NCI-H510A treated with DMSO at 0.1 percent for 48 hours (cell line): Measurements from ENCODE around the gene HDGFL2.

ENCODE experiments used
- DNase-seq: peaks from one replicate; lab custom pipeline; 2025; lab: John Stamatoyannopoulos, UW

The HDGFL2 gene

DNA sequence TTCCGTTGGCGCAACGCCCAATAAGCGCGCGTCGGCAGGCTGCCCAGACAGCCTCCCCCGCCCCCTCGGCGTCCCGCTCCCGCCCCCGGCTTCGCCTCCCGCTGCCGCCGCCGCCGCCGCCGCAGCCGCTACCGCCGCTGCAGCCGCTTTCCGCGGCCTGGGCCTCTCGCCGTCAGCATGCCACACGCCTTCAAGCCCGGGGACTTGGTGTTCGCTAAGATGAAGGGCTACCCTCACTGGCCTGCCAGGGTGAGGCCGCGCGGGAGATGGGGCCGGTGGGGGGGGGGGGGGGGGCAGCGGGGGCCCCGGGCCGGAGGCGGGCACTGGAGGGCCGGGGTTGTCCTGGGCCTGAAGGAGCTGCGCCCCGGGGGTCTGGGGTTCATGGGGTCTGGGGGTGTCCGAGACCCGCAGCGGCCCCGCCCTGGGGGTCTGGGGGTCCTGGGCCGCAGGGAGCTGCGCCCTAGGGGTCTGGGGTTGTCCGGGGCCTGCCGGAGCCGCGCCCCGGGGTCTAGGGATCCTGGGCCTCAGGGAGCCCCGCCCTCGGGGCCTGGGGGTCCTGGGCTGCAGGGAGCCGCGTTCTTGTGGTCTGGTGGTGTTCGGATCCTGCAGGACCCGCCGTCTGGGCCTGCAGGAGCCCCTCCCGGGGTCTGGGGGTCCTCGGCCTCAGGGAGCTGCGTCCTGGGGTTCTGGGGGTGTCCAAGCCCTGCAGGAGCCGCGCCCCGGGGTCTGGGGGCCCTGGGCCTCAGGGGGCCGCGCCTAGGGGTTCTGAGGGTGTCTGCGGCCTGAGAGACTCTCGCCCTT lies at the start of gene HDGFL2:
Gene HDGFL2, plus strand, starts transcription at position 124 of the 801 bp plus-strand sequence. Its CDS starts 54 bp downstream, at position 178.
- DNase-seq, result no peak

DNA sequence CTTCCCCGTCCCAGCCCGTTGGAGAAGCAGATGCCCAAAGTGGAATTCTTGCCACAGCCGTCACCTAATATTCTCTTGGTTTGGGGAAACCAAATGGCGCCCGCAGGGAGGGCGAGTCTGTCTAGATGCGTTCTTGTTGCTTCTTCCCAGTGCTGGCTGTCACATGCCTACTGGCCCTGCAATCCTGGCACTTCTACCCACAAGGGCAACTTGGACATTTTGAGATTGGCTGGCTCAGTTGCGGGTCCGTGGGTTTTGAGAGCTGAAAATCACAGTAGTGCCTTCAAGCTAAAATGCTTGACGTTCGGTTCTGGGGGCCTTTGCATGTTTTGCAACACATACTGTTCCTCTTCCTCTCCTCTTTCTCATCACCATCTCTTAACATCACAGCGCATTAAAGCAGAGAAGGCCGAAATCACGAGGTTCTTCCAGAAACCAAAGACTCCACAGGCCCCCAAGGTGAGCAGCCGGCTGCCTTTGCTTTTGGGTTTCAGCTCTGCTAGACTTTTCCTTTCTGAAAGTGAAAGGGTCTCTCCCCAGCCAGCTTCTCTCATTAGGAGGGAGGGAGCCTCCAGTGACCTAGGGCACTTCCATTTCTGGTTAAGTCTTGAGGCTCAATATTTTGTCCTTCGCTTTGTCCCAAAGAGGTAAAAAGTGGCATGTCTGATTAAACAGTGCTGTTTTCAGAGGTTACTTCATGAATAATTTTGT lies 48.5 kb upstream of the HDGFL2 start:
- no peak for DNase-seq

DNA sequence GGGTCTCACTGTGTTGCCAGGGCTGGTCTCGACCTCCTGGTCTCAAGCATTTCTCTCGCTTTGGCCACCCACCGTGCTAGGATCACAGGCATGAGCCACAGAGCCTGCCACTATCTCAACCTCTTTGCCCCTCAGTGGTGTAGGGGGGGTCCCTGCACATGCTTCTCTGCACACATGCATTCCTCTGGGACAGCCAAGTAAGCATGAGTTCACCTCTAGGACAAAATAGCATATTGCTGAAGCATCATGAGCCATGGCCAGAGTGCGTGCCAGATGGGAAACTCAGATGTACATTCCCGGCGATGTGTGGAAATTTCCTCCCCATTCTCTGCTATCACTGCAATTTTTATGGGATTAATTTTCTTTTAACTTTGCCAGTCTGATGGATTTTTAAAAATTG lies 46.6 kb upstream of the HDGFL2 start:
- DNase-seq, result no peak

GRCh38 chr19:4428326-4428975 lies 43.6 kb upstream of the HDGFL2 start:
- DNase-seq, result no peak

DNA sequence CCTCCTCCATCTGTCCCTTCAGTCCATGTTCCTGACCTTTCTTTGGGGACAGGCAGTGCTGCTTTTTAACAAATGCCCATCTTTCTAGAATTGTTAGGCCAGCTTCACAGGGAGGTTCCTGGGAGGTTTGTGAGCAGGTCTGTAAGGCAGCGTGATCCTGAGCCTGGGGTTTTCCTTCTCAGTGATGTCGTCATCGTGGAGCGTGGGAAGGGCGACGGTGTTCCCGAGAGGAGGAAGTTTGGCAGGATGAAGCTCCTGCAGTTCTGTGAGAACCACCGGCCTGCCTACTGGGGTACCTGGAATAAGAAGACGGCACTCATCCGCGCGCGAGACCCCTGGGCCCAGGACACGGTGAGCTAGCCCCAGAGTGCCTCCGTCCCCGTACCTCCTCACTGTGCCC lies 42.8 kb upstream of the HDGFL2 start:
- no peak for DNase-seq

- no peak for DNase-seq
Observed at GRCh38 chr19:4429771-4430171, 42.3 kb upstream of the HDGFL2 start.

- DNase-seq, result no peak
Observed at GRCh38 chr19:4430760-4431159, 41.3 kb upstream of the HDGFL2 start.

- DNase-seq, result no peak
Observed at GRCh38 chr19:4431296-4431695, 40.8 kb upstream of the HDGFL2 start.

DNA sequence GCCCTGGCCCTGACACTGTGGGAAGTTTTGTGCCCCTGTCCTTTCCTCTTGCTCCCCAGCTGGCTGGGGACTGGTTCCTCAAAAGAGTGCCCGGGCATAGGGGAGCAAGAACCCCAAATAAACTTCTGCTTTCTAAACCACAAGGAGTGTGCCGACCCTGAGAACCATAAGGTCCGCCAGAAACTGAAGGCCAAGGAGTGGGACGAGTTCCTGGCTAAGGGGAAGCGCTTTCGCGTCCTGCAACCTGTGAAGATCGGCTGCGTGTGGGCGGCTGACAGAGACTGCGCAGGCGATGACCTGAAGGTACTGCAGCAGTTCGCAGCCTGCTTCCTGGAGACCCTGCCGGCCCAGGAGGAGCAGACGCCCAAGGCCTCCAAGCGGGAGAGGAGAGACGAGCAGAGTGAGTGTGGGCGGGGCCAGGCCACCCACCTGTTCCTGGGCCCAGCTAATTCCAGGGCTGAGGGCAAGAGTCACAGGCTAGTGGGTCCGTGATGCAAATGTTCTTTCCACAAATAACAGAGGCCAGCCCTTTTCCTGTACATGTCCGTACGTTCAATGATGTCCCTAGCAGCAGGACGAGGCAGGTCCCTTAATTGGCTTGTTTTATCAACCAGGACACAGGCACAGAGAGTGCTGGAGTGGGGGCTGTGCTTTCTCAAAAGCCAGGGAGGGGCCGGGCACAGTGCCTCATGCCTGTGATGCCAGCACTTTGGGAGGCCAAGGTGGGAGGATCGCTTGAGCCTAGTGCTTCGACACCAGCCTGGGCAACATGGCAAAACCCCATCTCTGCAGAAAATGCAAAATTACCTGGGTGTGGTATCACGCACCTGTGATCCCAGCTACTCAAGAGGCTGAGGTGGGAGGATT lies 40.1 kb upstream of the HDGFL2 start:
- no peak for DNase-seq

DNA sequence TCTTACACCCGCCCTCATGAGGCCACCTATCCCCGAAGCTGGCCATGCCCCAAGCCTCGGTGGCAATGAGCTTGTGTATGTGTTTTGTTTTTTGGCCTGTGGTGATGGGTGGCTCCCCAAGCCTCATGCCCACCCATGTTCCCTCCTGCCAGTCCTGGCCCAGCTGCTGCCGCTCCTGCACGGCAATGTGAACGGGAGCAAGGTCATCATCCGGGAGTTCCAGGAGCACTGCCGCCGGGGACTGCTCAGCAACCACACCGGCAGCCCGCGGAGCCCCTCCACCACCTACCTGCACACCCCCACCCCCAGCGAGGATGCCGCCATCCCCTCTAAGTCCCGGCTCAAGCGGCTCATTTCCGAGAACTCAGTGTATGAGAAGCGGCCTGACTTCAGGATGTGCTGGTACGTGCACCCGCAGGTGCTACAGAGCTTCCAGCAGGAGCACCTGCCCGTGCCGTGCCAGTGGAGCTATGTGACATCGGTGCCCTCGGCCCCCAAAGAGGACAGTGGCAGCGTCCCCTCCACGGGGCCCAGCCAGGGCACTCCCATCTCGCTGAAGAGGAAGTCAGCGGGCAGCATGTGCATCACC lies 39.1 kb upstream of the HDGFL2 start:
- no peak for DNase-seq

DNA sequence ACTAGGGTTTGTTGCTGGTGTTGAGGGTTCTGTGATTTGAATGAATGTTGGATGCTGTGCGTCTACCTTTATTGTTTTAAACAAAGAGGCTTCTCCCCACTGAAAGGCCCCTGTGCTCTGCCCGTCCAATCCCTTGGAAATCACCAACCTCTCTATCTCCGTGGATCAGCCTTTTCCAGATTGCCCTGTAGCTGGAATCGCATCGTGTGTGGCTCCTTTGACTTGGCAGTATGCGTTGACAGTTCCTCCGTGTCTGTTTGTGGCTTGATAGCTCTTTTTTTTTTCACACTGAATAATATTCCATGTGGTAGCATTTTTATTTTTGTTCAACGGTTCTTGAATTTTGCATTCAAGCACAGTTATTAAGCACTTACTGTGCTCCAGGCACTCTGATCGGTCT lies 37.7 kb upstream of the HDGFL2 start:
- no peak for DNase-seq

GRCh38 chr19:4436231-4436630 lies 35.9 kb upstream of the HDGFL2 start:
- DNase-seq, result no peak

DNA sequence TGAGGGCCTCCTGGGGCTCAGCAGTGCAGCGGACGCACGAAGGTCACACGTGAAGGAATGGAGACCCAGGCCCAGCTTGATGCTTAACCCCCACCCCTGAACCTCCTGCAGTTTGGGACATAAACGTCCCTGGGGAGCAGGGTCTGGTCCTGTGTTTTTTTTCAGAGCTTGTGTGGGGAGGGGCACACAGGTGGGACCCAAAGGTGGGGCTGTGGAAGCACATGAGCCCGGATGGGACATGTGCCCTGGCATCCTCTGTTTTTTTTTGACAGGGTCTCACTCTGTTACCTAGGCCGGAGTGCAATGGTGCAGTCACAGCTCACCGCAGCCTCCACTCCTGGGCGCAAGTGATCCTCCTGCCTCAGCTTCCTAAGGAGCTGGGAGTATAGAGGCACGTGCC lies 35.0 kb upstream of the HDGFL2 start:
- DNase-seq, result no peak

DNA sequence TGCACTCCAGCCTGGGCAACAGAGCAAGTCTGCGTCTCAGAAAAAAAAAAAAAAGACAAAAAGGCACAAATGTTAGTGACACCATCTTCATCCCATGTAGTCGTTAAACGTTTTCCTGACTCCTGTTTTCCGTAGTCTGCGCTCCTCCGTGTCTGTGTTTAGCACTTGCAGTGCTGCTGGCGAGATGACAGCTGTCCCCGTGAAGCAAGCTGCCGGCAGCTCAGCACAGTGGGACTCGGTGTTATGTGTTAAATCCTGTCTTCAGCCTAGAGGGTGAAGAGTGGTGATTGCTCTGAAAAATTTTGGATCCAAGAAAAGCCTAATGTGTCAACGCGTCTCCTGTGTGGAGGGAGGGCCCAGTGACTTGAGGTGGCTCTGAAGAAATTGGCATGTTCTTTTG lies 32.9 kb upstream of the HDGFL2 start:
- no peak for DNase-seq

GRCh38 chr19:4441994-4442818 lies 29.9 kb upstream of the HDGFL2 start:
- DNase-seq, result no peak

DNA sequence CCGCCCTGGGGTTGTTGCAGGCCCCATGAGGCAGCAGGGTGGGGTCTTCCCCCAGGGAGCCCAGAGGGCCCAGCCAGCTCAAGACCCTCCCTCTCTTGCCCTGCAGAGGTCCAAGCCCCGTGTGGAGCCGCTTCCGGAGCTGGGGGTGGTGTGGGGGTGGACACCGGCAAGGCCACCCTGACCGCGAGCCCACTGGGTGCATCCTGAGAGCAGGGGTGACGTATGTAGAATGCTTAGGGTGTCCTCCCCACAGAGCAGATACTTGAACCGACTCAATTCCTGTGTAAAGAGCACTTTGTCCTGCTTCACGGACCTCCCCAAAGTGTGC lies 29.3 kb upstream of the HDGFL2 start:
- no peak for DNase-seq

DNA sequence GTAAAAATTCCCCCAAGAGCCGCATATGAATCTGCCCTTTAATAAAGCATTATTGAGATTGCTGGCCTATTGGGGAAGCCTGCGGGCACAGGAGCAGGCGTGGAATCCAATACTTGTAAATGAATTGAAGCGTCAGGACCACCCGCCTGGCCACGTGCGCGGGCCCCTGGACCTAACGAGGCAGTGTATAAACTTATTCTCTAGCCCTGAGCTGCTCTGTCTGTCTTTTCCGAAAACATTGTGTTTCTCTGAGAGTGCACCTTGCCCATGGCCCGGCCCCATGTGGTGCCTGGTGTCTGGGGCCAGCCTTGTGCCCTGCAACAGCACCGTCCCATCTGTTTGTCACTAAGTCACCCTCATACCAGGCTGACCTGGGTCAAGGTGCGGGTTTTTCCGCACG lies 28.9 kb upstream of the HDGFL2 start:
- no peak for DNase-seq

DNA sequence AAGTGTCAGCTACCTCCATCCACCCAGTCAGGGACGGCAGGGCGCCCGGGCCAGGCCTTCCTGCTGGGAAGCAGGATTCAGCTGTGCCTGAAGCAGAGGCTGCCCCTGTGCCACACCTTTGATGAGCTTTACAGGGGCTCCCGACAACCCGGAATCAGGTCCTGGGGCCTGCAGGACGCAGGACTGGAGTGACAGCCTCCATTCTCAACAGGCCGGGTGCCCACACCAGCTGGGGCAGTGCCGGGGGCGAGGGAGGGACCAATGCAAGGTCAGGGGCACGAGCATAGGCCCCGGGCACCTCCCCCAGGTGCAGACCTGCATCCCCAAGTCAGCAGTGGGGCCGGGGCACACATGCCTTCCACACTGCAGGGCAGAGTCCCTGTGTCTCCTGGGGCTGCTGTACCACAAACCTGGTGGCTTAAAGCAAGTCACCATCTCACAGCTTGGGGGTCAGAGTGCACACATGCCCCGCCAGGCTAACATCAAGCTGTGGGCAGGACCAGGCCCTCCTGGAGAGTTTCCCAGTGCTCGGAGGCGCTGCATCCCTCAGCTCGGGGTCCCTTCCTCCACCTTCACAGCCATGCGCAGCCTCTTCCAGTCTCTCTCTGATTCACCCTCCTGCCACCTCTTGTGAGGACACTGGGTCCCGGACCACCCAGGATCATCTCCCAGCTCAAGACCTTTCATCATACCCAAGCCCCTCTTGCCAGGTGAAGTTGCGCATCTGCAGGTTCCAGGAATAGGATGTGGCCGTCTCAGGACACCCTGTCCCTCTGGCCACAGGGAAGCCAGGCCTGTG lies 27.9 kb upstream of the HDGFL2 start:
- DNase-seq, result no peak

GRCh38 chr19:4444765-4445741 lies 27.0 kb upstream of the HDGFL2 start:
- DNase-seq, result no peak
